OCI-M2 (cell line): ENCODE data around the gene BCO2.
"Not testable (repeated sequence)": the region's sequence is repeated elsewhere in the genome, so short reads cannot be mapped to it uniquely, and the experiment has no call there.

Source experiments
- DNase-seq: peaks from one replicate; lab custom pipeline; 2025; ENCODE audit not compliant: unreplicated experiment; lab: John Stamatoyannopoulos, UW

Gene BCO2, protein sequence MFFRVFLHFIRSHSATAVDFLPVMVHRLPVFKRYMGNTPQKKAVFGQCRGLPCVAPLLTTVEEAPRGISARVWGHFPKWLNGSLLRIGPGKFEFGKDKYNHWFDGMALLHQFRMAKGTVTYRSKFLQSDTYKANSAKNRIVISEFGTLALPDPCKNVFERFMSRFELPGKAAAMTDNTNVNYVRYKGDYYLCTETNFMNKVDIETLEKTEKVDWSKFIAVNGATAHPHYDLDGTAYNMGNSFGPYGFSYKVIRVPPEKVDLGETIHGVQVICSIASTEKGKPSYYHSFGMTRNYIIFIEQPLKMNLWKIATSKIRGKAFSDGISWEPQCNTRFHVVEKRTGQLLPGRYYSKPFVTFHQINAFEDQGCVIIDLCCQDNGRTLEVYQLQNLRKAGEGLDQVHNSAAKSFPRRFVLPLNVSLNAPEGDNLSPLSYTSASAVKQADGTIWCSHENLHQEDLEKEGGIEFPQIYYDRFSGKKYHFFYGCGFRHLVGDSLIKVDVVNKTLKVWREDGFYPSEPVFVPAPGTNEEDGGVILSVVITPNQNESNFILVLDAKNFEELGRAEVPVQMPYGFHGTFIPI

DNA sequence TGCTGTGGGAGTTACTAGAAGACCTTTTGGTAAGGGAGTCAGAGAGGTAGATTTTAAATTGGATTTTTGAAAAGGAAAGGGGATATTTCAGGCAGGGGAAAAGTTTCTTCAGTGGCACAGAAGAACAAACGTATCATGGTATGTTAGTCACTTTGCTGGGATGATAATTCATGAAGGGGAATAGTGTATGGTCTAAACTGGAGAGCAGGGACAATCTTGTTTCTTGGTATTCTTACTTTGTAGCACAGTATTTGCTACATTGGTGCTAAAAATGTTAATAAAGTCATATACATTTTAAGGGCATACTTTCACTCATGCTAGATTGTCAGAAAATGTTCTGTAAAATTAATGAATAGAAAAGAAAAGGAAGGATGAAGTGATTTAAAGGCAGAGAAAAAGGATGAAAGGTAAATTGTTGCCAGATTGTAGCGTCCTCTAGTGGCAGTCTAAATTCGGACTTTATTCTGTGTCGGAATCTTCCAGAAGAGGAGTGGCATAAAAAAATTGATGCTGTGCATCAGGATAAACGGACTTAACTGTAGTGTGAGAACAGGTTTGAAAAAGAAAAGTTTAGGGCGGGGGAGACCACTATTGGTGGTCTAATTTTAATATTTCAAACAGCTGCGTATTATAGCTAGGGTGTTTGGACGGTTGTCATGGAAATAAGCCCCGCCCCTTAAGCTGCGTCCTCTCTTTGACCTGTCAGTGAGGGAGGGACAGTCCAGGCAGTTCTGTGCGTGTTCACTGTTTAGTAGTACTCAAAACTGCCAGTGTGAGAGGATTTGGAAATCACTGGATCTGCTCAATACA lies at the start of gene BCO2:
Gene BCO2, plus strand, starts transcription at position 724 of the 810 bp plus-strand sequence. CDS start 90 bp downstream, outside the sequence.
- no peak for DNase-seq

DNA sequence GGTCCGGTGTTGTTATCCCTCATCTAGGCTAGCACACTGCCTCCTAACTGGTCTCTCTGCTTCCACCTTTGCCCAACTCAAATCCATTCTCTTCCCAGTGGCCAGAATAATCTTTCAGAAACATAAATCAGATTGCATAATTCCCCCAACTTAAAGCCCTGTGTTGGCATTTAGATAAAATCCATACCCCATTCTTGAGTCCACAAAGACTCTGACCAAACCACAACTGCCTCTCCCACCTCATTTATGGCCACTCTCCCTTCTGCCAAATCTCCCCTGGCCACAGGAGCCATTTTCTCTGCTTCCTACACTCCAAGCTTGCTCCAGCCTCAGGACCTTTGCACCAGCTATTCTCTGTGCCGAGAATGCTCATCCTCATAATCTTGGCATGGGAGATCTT lies 48.3 kb upstream of the BCO2 start:
- DNase-seq: no peak

DNA sequence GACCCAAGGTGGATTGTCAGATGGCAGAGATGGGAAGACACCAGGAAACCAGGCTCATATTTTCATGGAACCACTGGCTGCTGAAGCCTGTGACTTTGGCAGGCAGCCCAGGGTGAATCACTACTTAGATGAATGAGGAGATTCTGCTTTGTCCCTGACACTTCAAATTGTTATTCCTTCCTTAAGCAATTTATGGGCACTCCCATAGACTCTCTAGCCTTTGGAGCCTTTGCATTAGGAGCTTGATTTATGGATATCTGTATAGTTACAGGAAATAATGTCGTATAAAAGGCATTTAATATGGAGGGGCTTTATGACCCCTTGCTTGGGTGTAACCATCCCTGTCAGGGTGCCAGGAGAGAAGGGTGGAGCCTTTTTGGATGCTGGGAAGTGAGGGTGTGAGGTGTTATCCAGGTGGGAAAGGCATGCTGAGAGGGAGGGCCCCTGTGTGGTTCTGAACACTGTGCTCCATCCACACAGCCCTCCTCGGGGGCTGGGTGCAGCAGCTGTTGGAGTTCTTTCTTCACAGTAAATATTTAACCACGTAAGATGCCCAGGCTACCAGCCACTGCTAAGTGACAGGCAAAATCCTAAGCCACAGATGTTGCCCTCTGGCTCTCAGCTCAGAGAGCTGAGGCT lies 46.7 kb upstream of the BCO2 start:
- no peak for DNase-seq

DNA sequence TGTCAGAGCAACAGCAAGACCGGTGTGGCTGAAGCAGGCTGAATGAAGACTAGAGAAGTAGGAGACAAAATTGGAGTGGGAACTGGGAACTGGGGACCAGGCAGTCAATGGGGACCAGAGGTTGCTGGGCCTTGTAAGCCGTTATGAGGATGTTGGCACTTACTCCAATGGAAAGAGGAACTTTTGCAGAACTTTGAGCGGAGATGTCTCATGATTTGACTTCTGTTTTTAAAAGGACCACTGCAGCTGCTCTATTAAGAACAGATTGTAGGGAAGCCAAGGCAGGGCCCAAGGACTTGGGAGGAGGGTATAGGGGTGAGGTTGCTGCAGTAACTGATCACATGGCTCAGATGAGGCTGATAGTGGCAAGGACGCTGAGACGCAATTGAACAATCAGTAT lies 45.7 kb upstream of the BCO2 start:
- no peak for DNase-seq

DNA sequence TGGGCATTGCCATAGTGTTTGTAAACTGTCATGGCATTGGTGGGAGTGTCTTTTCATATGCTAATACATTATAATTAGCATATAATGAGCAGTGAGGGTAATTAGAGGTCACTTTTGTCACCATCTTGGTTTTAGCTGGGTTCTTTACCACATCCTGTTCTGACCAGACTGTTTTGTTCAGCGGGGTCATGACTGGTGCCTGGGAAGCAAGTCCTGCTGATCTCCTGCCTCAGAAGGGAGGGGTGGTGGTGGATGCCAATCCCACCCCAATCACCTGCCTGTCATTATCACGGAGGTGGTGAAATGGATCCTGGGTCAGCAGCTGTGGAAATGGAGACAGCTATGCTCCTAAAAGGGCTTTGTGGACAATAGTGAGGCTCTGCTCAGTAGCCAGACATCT lies 42.6 kb upstream of the BCO2 start:
- no peak for DNase-seq

DNA sequence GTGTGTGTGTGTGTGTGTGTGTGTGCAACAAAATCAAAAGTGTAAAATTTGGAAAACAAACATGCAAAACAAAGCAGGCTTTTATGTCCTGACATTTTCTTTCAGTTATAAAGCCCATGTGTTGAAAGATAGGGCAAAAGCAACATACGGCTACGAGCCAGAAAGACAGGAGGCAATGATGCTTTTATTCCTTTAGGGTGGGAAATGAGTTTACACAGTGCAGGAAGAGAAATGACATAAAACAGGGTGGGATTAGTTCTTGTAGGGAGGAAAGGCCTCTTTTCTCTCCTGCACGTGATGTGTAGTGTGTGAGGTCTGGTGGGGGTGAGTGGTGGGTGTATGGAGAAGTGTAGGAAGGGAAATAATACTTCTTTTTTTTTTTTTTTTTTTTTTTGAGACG lies 40.8 kb upstream of the BCO2 start:
- no peak for DNase-seq

DNA sequence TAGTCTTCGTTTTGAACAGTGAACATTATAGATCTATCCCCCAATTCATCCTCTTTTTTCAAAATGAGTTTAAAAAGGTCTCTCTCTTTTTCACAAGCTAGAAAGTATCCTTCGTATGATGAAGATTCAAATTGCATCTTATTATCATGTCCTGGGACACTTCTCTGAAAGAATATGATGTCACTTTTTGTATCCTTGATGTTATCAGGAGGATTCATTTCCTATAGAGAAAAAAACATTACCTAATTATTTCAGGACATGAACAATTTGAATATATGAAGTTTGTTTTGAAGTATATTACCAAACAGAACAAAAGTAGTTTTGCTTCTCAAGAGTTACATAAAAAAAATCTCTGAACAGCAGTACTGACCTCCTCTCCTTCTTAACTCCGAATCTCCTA lies 31.7 kb upstream of the BCO2 start:
- no peak for DNase-seq

DNA sequence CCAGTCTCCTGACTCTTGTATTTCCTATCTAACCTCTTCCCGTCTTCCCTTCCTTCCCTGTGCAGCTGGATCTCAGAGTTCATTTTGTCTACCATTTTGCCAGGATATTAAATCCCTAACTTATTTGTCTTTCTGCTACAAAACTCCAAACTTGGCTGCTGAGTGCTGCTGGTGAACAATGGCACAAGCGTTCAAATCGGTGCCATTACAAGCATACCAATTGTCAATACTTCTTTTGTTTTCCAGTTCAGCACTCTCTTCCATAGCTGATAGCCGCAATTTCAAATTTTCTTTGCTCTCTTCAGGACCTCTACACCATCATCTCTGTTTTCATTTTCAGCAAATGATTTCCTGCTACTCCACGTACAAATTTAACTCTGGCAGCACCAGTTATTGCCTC lies 24.8 kb upstream of the BCO2 start:
- no peak for DNase-seq

DNA sequence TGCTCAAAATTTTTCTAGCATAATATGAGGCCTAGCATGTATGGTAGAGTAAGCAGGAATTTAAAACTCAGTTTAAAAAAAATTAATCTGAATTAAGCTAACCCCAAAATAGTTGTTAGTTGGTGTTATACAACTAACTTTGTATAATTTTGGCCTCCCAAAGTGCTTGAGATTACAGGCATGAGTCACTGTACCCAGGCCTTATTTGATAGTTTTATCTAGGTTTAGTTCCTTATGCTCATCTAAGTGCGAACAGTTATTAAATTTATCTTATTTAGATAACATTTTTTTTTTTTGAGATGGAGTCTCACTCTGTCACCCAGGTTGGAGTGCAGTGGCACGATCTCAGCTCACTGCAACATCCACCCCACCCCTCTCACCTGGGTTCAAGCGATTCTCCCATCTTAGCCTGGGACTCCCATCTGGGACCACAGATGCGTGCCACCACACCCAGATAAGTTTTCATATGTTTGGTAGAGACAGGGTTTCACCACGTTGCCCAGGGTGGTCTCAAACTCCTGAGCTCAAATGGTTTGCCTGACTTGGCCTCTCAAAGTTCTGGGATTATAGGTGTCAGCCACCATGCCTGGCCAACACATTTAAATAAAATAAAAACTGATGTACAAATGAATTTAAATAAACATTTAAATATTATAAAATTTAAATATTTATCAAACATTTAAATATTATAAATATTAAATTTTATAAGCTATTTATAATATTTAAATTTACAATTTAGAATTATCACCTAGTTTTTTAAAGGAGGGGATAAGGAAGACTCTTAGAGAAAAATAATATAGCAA lies 19.0 kb upstream of the BCO2 start:
- no peak for DNase-seq

DNA sequence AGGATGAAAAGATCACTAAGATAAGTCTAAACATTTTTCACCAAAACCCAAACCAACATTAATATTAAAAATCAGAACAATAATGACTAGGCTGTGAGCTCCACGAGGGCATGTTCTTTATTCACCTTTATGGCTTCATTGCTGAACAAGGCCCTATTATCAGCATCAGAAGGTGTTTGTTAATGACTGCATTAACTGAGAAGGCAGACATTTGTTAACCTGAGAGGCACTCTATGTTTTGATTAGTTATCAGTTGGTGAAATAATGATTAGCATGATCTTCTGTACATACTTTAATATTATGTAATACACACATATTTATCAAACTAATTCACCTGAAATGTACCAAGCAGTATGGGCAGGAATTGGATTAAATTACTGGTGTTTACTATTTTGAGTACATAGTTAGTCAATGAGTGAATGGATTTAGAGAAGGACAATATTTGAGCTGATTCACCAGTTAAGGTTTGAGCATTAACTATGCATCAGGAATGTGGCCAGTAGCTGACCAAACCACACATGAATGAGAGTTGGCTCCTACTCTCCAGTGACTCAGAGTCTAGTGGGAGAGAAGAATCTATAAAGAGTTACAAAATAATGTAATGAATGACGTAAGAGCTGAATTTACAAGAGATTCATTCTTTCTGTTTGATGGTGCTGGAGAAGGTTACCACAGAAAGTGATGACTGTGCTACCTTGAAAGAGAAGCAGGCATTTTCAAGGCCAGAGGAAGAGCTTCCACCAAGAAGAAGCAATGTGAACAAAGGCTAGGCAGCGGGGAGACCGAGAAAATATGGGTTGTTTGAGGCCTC lies 18.2 kb upstream of the BCO2 start:
- no peak for DNase-seq

DNA sequence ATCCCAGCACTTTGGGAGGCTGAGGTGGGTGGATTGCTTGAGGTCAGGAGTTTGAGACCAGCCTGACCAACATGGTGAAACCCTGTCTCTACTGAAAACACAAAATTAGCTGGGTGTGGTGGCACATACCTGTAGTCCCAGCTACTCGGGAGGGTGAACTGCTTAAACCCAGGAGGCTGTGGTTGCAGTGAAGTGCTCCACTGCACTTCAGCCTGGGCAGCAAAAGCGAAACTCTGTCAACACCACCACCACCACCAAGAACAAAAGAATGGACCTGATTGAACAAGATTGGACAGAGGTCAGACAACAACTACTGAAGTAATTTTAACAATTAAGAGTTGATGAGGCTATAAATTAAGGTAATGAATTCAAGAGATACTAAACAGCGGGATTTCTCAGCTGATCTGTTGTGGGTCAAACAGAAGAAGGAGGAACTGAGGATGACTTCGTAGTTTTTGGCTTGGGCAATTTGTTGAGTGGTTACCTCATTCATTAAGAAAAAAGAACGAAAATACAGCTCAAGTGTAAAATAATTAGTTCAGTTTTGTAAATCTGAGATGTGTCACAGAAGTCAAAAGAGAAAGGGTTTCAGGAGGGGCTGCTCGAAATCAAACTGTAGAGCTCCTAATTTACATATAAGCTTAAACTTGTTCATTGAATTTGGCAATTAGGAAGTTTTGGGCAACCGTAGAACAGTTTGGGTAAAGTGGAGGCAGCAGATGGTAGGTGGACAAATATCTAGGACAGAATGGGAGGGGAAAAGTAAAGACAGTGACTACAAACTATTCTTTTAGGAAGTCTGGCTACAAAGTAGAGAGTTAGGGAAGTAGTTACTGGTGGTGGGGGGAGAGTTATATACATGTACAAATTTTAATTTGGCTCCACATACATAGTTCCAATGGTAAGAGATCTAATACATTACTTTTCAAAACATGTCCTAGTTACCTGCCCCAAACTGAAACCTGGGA lies 15.9 kb upstream of the BCO2 start:
- no peak for DNase-seq

DNA sequence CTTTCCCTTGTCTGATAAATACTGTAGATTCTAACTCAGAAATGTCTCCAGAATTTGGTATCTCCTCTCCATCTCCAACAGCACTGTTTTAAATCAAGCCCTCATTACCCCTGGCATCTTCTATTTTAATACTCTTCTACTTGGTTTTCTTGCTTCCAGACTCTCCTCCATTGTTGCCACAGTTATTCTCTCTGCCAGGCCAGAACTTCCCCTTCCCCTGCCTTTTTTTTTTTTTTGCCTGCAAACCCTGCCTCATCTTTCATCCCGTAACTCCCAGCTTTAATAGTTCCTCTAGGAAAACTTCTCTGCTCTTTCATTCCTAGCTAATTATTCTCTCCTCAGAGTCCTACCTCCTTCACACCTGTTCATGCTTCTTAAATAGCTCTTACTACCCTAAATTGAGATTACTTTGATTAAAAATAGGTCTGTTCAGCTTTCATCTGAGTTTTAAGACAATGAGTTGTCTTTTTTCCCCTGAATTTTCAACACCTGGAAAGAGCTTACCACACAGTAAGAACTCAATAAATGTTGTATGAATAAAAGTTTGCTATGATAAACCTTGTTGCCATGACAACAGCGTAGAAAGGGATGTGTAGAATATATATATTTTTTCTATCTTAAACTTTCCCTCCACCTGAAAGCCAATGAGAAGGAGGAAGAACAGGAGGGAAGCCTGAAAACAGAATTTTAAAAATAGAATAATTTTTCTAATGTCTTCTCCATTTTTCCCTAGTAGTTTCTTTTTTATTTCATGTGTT lies 15.0 kb upstream of the BCO2 start:
- no peak for DNase-seq

DNA sequence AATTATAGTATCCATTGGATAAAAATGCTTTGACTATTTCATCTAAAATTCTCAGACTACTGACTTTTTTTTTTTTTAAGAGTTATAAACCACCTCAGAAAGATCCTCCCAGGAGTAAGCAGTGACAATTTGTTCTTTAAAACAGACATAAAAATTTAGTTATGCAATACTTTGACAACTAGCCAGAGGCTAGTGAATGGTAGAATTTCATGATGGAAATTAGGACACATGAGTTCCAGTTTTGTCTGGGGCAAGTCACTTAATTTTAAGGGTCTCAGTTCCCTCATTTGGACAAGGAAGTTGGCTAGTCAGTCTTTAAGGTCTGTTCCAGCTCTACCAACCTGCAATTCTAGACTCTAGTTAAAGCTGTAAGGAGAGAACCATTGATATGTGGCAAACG lies 14.3 kb upstream of the BCO2 start:
- no peak for DNase-seq

DNA sequence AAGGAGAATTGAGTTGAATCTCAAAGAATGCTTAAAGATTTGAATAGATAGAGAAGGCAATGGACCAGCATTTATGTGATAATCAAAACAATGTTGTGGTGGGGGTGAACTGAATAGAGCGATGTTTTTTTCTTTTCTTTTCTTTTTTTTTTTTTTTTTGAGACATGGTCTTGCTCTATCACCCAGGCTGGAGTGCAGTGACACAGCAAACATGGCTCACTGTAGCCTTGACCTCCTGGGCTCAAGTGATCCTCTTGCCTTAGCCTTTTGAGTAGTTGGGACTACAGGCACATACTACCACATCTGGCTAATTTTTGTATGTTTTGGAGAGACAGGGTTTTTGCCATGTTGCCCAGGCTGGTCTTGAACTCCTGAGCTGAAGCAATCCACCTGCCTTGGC lies 13.1 kb upstream of the BCO2 start:
- not testable (repeated sequence) for DNase-seq

DNA sequence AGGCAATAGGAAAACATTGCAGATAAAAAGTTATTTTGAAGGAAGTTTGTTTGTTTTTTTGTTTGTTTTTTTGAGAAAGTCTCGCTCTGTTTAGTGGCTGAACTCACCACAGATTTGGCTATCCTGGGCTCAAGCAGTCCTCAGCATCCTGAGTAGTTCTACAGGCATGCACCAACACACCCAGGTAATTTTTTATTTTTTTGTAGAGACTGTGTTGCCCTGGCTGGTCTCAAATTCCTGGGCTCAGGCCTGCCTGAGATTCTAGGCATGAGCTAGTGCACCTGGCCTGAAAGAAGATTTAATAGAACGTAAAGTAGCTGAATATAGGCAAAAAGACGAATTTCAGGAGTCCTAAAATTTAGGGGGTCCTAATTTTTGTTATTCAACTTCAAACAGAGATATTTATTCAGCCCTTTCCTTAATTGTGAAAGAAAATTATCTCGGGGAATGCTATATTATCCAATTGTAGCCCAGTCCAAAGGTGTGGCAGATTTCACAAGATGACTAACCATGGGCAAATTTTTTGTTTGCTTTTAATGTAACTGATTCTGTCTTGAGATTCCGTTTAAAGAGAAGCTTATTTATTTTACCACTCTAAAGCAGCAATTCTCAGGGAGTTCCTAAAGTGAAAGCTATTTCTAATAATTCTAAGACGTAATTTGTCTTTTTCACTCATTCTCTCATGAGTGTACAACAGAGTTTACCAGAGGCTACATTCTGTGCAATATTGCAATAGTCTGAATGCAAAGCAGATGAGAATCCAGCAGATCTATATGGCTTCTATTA lies 12.4 kb upstream of the BCO2 start:
- DNase-seq: no peak

DNA sequence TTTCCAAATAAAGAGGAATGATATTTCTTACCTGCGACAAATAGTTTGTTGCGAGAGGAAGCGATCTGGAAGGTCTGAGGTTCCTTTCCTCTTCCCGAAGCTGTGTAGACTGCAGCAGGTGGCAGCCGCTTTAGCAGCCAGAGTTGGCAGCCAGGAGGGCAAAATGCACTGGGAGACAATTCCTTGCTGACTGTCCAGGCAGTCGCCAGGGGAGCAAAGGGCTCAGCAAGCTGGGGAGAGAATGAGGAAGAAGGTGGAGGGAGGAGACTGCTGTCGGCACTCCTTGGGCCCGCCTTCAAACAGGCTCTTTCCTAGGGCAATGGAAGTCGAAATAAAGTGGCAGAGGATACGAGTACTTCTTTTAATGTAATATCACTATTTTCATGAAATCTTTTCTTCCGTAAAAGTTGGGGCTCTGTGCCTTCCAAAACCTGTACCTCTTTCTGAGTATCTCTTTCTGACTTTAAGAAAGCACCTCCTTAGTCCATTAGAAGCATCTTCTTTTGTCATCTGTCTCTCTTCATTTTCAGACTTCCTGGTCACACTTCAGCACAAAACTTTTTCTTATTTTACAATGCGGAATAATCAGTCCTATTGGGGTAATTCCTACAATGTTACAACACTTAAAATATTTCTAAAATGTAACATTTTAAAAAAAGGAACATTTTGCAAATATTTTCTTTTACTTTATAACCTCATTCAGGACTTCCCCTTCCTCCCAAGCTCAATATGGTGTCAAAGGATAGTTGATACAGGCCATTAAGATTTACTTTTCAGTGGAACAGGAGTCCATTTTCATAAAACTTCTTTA lies 11.2 kb upstream of the BCO2 start, which contains the start of gene IL18:
Gene IL18, minus strand, starts transcription at position 220 of the 811 bp plus-strand sequence. CDS start 9,041 bp downstream, outside the sequence.
- DNase-seq: no peak
